Posterior vena cava (tissue), 2 donors: Measurements from ENCODE around the gene ATP1B3. TPM values are rescaled to one million over a fixed set of nuclear protein-coding genes. Genes with fewer than 3 reads are reported as not detected.
"Not testable (repeated sequence)": the region's sequence is repeated elsewhere in the genome, so short reads cannot be mapped to it uniquely, and the experiment has no call there.

Experiments
- DNase-seq: peaks from one replicate; pipeline ENCODE4 v3.0.0-alpha.2; 2020; ENCODE audit warnings: low spot score
- intact Hi-C, 2 donors: fragments of 100-400 bp; cut with DNase I; formaldehyde crosslinking; loops; one replicate each; pipeline versions ENCODE4 v1.14.1 to v1.14.2; 2022 to 2023
- total RNA-seq, 2 donors: library from RNA; stranded (reverse); fragmentation: NEBNext Ultra II Directional; extraction: Animal tissue kit (Norgen Biotek cat#: 25700); gene quantifications; one replicate each; pipeline ENCODE4 v1.2.1, GENCODE V29; 2021
- donor health status: DM: yes; HTN: yes; CAD: no.
- donor health status: DM: yes; HTN: yes; CAD: no.

The ATP1B3 gene
- total RNA-seq, 2 donors from 2014 or later = 119 to 127 TPM

GRCh38 chr3:141971571-141971970, 95.1 kb downstream of the ATP1B3 start:
- DNase-seq = no peak
- intact Hi-C loops = no loop called here

GRCh38 chr3:141972399-141972798, 96.0 kb downstream of the ATP1B3 start:
- DNase-seq = no peak
- intact Hi-C loops = no loop called here

- intact Hi-C loops = not testable (repeated sequence)
Measured at GRCh38 chr3:141974777-141975176, 98.3 kb downstream of the ATP1B3 start.

More at GRCh38 chr3:141974777-141975176, 98.3 kb downstream of the ATP1B3 start:
- DNase-seq = not testable (repeated sequence)

Other genes starting within 250 kb of the ATP1B3 start
- 10 to 100 TPM; 62.4 to 73.6 TPM for gene RNF7, start 138.3 kb upstream of the ATP1B3 start, total RNA-seq
- under 1 TPM in 1 of 2 donors, not detected in 1; 0.14 TPM for gene GRK7, start 113.2 kb upstream of the ATP1B3 start, total RNA-seq